Activated CD4-positive, alpha-beta T cell treated with anti-CD3 and anti-CD28 coated beads, Interleukin-2, amount 10 ng/mL, durations not matched to agents 7 days and 5 days (primary cell): Measurements from ENCODE around the gene CNKSR3. TPM values are rescaled to one million over a fixed set of nuclear protein-coding genes. Genes with fewer than 3 reads are reported as not detected.

Experiments
- CTCF ChIA-PET: fragments of 350-600 bp; sonication (Branson Sonifier 250); formaldehyde crosslinking; loops from one replicate; lab custom pipeline; 2021; ENCODE audit warnings: antibody characterized with exemption; lab: Charles Lee
- POLR2A ChIA-PET: fragments of 350-600 bp; sonication (Branson Sonifier 250); formaldehyde crosslinking; loops from one replicate; lab custom pipeline; 2021; ENCODE audit warnings: antibody characterized with exemption; lab: Charles Lee
- DNase-seq: peaks from one replicate; pipeline ENCODE4 v3.0.0-alpha.2; 2020
- H3K27ac Mint-ChIP-seq: one replicate; pipeline ENCODE4 v1.8.0; 2021; ENCODE audit warnings: mild to moderate bottlenecking, moderate library complexity, mixed read lengths
- H3K27me3 Mint-ChIP-seq: one replicate; pipeline ENCODE4 v1.8.0; 2021; ENCODE audit warnings: mixed read lengths
- H3K36me3 Mint-ChIP-seq: one replicate; pipeline ENCODE4 v1.8.0; 2021; ENCODE audit warnings: low read depth, mixed read lengths
- H3K4me1 Mint-ChIP-seq: one replicate; pipeline ENCODE4 v1.8.0; 2021; ENCODE audit warnings: mixed read lengths
- H3K4me3 Mint-ChIP-seq: one replicate; pipeline ENCODE4 v1.8.0; 2021; ENCODE audit warnings: mild to moderate bottlenecking, moderate library complexity, mixed read lengths
- H3K9me3 Mint-ChIP-seq: one replicate; pipeline ENCODE4 v1.8.0; 2021; ENCODE audit warnings: mixed read lengths
- total RNA-seq, 2 experiments: library from RNA; stranded (reverse); gene quantifications; one replicate each; pipeline ENCODE4 v1.2.3, GENCODE V29; 2021

CNKSR3 gene
- total RNA-seq, 2 experiments from 2014 or later = not detected

DNA sequence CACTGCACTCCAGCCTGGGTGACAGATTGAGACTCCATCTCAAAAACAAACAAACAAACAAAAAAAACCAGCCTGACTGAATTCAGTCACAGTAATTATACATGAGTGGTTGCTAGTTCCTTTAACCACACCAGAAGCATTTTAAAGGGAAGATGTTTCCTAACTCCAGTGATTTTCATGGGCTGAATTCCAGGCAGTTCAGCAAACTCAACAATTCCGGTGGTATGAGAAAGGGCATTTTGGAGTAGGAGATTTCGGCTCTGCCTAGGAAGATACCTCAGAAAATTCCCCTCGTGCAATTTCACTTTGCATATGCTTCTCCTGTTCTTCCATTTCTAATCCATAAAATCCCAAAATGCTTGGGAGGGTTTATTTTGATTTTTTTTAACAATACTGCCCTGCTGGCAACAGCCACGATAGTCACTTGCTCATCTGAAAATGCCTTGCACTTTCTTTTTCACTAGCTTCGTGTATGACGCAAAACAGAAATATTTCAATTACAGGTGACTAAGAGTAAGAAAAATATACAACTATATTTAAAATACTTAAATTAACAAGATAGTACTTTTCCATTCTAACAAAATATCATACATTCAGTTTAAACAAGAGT, 105.6 kb downstream of the CNKSR3 start:
- Mint-ChIP-seq H3K4me3 (no peak overlapping the region), H3K4me1 (peaks cover 4% of the 10 kb centered on the region), H3K27ac (no peak overlapping the region), H3K27me3 (no peaks in the 10 kb centered on the region), H3K9me3 (no peaks in the 10 kb centered on the region), H3K36me3 (no peaks in the 10 kb centered on the region)
- CTCF ChIA-PET = no interaction called here
- POLR2A ChIA-PET = no interaction called here
- no peak for DNase-seq

DNA sequence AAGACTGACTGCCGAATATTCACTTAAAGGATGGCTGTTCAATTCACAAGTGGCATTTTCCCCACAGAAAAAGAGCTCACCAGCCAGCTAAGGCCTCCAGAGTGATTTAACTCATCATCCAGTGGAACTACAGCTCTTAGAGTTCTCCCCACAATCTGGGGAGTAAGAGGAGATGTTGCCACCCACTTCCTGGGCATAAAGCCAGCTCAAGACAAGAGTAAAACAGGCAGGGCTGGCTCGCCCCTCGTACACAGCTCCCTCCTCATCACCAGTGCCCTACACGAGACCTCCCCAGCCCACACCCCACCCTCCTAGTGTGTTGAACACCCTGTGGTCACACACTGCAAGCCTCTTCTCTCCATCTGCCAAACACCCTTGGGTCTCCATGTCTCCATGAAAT, 106.7 kb downstream of the CNKSR3 start:
- CTCF ChIA-PET = no interaction called here
- POLR2A ChIA-PET = no interaction called here
- Mint-ChIP-seq H3K27ac (no peak overlapping the region), H3K4me1 (peaks cover 4% of the 10 kb centered on the region), H3K36me3 (no peaks in the 10 kb centered on the region), H3K27me3 (no peaks in the 10 kb centered on the region), H3K9me3 (no peaks in the 10 kb centered on the region), H3K4me3 (no peak overlapping the region)
- no peak for DNase-seq

DNA sequence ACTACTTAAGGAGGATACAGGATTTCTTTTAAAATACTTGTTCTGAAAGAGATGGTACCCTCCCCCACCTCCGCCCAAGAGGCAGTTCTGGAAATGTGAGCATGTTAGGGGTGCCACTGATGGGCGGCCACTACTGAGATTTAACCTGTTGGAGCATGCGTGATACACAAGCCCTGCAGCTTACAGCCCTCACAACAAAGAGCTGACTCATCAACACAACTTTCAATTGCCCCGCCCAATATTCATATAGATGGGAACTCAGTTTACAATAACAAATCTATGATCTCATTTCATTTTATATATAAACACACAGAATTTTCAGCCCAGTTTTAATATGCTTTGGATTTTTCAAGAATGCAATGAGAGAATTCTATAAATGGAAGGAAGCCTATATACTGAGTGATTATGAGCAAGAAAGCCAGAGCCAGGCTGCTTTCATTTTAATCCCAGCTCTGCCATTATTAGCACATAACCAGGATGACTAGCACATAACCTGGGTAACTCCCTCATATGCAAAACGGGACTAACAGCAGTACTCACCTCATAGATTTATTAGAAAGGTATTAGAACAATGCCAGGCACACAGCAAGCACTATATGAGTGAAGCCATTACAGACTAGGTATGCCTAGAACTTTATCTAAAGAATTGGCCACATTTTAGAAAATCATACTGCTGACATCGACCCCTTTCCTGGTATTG, 108.3 kb downstream of the CNKSR3 start:
- ChIA-PET CTCF (no interaction called here), POLR2A (no interaction called here)
- Mint-ChIP-seq H3K9me3 (no peaks in the 10 kb centered on the region), H3K4me3 (no peak overlapping the region), H3K4me1 (peaks cover 4% of the 10 kb centered on the region), H3K27me3 (no peaks in the 10 kb centered on the region), H3K27ac (no peak overlapping the region), H3K36me3 (no peaks in the 10 kb centered on the region)
- DNase-seq = no peak

DNA sequence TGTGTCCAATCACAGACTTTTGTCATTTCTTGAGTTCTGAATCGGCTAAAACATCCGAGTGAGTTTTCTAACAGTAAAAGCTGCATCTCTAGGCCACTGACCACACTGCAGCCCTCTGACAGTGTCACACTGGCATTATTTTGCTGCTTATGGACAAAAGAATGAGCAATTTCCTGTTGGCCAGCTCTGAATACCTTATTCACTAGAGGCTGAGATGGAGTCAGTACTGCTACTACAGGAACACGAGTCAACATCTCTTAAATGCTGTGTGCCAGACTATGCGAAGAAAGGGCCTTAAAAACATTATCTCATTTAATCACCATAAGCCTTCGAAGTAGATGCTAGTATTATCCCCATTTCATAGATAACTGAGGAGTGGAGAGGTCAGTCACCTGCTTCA, 111.4 kb downstream of the CNKSR3 start:
- POLR2A ChIA-PET = no interaction called here

DNA sequence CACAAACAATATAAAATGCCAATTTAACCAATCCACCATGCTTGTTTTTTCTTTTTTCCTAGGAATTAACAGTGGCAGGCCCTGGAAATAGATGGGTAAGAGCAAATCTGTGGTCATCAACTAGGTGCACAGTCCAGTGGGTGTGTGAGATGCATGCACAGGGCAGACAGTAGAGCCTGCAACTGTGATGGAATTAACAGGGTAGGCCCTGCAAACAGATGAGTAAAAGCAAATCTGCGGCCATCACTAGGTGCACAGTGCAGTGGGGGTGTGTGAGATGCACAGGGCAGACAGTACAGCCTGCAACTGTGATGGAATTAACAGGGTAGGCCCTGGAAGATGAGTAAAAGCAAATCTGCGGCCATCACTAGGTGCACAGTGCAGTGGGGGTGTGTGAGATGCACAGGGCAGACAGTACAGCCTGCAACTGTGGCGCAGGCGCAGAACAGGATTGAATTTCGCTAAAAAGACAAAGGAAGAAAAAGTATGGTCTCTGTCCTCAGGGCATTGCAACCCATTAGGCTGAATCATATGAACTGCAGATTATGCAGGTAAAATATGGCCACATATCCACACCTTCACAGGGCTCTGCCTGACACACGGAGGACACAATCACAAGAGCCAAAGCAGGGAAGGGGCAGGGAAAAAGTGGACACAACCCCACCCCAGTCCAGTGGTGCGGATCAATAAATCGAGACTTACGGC, 112.8 kb downstream of the CNKSR3 start:
- no peaks in the 10 kb centered on the region for H3K36me3 Mint-ChIP-seq
- CTCF ChIA-PET = no interaction called here

More for the DNA sequence above, 111.4 kb downstream of the CNKSR3 start:
- peaks cover 3% of the 10 kb centered on the region for H3K27me3 Mint-ChIP-seq
- H3K4me3 Mint-ChIP-seq = no peak overlapping the region
- H3K27ac Mint-ChIP-seq = no peak overlapping the region
- CTCF ChIA-PET = interaction anchor here (0.6 kb wide), 1 partner anchor 74 kb away, joined by 5 read pairs; no protein-coding TSS in a partner anchor
- H3K9me3 Mint-ChIP-seq = no peaks in the 10 kb centered on the region
- DNase-seq = no peak
- peaks cover 4% of the 10 kb centered on the region for H3K4me1 Mint-ChIP-seq
- no peaks in the 10 kb centered on the region for H3K36me3 Mint-ChIP-seq

DNA sequence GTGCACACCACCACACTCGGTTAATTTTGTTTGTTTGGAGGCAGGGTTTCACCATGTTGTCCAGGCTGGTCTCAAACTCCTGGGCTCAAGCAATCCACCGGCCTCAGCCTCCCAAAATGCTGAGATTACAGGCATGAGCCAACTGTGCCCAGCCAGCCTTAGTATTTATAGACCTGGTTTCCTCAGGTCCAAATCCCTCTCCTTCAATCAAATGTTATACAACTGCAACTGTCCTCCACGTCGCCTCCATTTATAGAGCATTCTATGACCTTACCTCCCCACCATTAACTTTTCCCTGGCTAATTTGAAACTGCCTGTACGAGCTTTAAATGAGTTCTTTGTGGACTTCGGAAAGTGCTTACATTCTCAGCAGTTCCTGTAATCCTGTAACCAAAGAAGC, 114.6 kb downstream of the CNKSR3 start:
- POLR2A ChIA-PET = no interaction called here

More for the DNA sequence above, 112.8 kb downstream of the CNKSR3 start:
- no peak for DNase-seq
- no peak overlapping the region for H3K27ac Mint-ChIP-seq
- H3K27me3 Mint-ChIP-seq = peaks cover 3% of the 10 kb centered on the region
- POLR2A ChIA-PET = no interaction called here
- no peak overlapping the region for H3K4me3 Mint-ChIP-seq
- no peaks in the 10 kb centered on the region for H3K9me3 Mint-ChIP-seq
- no peaks in the 10 kb centered on the region for H3K4me1 Mint-ChIP-seq

DNA sequence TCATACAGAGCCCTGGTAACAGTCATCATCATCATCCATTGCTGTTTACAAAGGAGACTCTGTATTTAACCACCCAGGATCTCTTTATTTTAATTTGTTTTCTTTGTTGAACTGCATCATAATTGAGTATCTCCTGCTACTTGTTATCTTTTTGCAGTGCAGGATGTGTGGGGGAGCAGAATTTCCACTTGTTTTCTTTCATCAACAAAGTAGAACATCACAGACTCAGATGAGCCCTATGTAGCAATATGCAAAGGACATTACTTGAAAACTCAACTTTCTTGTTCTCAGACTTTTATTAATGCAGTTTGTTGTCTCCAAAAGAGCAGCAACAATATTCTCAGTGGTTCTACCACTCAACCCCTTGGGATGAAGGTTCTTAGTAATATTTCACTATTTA, 115.2 kb downstream of the CNKSR3 start:
- ChIA-PET POLR2A (no interaction called here), CTCF (no interaction called here)
- Mint-ChIP-seq H3K4me3 (no peak overlapping the region), H3K9me3 (peaks cover 2% of the 10 kb centered on the region), H3K27me3 (peaks cover 3% of the 10 kb centered on the region), H3K4me1 (no peaks in the 10 kb centered on the region), H3K36me3 (no peaks in the 10 kb centered on the region), H3K27ac (no peak overlapping the region)
- DNase-seq = no peak

More for the DNA sequence above, 114.6 kb downstream of the CNKSR3 start:
- H3K36me3 Mint-ChIP-seq = no peaks in the 10 kb centered on the region
- peaks cover 2% of the 10 kb centered on the region for H3K9me3 Mint-ChIP-seq
- no peaks in the 10 kb centered on the region for H3K4me1 Mint-ChIP-seq
- no peak overlapping the region for H3K4me3 Mint-ChIP-seq
- DNase-seq = no peak
- CTCF ChIA-PET = no interaction called here
- peaks cover 3% of the 10 kb centered on the region for H3K27me3 Mint-ChIP-seq
- no peak overlapping the region for H3K27ac Mint-ChIP-seq

DNA sequence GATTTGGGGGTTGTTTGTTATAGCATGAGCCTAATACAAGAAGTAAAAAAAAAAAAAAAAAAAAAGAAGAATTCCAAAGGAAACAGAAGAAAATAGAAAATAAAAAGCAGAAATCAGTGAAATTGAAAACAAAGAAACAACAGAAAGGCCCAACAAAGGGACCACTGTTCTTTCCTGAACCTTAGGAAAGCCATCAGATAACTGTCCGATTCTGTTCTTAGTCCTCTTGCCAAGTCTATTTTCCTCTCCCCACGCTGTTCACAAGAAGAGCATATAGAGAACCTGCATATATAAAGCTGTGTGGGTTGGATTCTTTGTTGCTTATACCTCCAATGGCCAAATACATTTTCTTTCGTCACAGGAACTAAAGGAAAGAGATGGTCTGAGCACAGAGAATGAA, 115.9 kb downstream of the CNKSR3 start:
- H3K9me3 Mint-ChIP-seq = peaks cover 2% of the 10 kb centered on the region
- ChIA-PET POLR2A (no interaction called here), CTCF (no interaction called here)
- no peaks in the 10 kb centered on the region for H3K36me3 Mint-ChIP-seq
- H3K27me3 Mint-ChIP-seq = peaks cover 3% of the 10 kb centered on the region
- H3K4me3 Mint-ChIP-seq = no peak overlapping the region
- DNase-seq = no peak
- no peak overlapping the region for H3K27ac Mint-ChIP-seq
- no peaks in the 10 kb centered on the region for H3K4me1 Mint-ChIP-seq

DNA sequence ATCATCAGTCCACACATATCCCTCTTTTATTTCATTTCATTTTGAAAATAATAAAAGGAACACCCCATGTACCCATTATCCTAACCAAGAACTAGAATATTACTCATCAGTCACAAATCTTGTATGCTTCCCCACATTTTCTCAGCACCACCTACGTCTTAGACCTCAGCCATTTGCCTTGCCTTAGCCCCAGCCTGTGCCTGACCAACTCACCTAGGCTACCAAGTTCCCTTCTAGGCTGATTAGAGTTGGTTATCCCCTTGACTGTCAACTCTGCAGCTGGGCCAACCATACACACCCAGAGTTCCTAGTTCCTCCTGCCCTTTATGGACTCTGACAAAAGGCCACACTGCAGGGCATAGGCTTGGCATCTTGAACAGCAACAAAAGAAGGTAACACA, 120.5 kb downstream of the CNKSR3 start:
- CTCF ChIA-PET = interaction anchor here (0.6 kb wide), 1 partner anchor 17 kb away, joined by 3 read pairs; no protein-coding TSS in a partner anchor
- peaks cover 5% of the 10 kb centered on the region for H3K27me3 Mint-ChIP-seq
- H3K9me3 Mint-ChIP-seq = peaks cover 2% of the 10 kb centered on the region

DNA sequence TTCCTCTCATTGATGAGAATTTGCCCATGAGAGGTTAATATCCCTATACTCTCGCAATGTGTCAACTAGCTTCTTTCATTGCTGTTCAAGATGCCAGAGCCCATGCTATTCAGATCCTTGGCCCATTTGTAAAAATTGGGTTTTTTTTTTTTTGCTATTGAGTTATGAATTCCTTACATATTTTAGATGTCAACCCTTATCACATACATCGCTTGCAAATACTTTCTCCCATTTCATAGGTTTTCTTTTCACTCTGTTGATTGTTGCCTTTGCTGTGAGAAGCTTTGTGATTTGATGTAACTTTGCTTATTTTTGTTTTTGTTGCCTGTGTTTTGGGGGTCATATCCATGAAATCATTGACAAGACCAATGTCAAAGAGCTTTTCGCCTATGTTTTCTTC, 121.7 kb downstream of the CNKSR3 start:
- no peaks in the 10 kb centered on the region for H3K36me3 Mint-ChIP-seq
- H3K9me3 Mint-ChIP-seq = peaks cover 2% of the 10 kb centered on the region
- no peak for DNase-seq
- ChIA-PET CTCF (no interaction called here), POLR2A (no interaction called here)
- no peak overlapping the region for H3K27ac Mint-ChIP-seq
- H3K27me3 Mint-ChIP-seq = peaks cover 6% of the 10 kb centered on the region
- no peaks in the 10 kb centered on the region for H3K4me1 Mint-ChIP-seq
- no peak overlapping the region for H3K4me3 Mint-ChIP-seq

More for the DNA sequence above, 120.5 kb downstream of the CNKSR3 start:
- POLR2A ChIA-PET = no interaction called here
- no peak for DNase-seq
- no peaks in the 10 kb centered on the region for H3K36me3 Mint-ChIP-seq
- H3K4me3 Mint-ChIP-seq = no peak overlapping the region
- no peak overlapping the region for H3K27ac Mint-ChIP-seq
- no peaks in the 10 kb centered on the region for H3K4me1 Mint-ChIP-seq

DNA sequence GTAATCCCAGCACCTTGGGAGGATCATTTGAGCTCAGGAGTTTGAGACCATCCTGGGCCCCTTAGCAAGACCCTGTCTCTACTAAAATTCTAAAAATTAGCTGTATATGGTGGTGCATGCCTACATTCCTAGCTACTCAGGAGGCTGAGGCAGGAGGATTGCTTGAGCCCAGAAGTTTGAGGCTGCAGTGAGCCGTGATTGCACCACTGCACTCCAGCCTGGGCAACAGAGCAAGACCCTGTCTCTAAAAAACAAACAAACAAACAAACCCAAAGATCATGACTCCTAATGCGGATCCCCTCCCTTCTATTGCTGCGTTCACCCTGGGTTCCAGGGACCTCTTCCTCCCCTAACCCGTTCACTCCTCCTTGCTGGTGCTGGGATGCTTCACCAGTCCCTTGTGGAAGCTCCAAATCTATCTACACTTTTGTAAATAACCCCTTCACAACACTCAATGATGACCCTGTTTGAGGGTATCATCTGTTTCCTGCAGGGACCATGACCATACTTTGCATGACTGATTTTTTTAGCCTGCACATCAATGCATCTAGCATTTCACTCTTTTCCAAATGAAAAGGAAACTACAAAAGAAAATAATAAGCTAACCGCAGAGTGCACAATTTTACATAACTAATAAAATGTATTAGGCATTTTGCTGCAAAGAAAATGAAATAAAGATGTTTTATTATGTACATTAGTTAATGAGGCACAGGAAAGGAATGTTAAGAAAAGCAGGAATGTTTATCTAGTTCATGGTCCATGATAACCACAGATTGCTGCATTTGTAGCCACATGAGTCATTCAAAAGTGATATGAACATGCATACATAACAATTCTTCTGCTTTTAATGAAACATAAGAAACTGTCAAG, 123.4 kb downstream of the CNKSR3 start:
- CTCF ChIA-PET = interaction anchor here (0.6 kb wide), 1 partner anchor 21 kb away, joined by 5 read pairs; no protein-coding TSS in a partner anchor
- no peak overlapping the region for H3K27ac Mint-ChIP-seq
- peaks cover 2% of the 10 kb centered on the region for H3K9me3 Mint-ChIP-seq
- peaks cover 6% of the 10 kb centered on the region for H3K27me3 Mint-ChIP-seq
- no peaks in the 10 kb centered on the region for H3K36me3 Mint-ChIP-seq
- H3K4me1 Mint-ChIP-seq = no peaks in the 10 kb centered on the region
- no peak for DNase-seq
- H3K4me3 Mint-ChIP-seq = no peak overlapping the region
- POLR2A ChIA-PET = no interaction called here

DNA sequence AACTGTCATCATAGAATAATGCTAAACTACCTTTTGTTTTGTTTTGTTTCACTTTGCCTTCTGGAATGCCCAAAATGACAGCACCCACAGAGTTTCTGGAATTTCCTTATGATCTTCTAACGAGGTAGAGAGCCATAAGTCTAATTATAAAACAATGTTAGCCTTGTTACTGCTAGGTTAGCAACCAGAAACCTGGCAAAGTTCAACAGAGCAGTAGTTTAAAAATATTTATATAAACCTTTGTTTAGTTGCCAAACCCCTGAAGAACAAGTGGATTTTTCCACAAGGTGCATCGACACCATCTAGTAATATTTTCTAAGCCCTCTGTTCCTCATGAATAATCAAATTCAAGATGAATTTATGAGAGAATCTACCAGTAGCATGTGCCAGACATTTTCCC, 126.3 kb downstream of the CNKSR3 start:
- DNase-seq = no peak
- ChIA-PET CTCF (no interaction called here), POLR2A (no interaction called here)
- Mint-ChIP-seq H3K27ac (no peak overlapping the region), H3K9me3 (no peaks in the 10 kb centered on the region), H3K4me1 (no peaks in the 10 kb centered on the region), H3K4me3 (no peak overlapping the region), H3K36me3 (no peaks in the 10 kb centered on the region), H3K27me3 (peaks cover 6% of the 10 kb centered on the region)
